ENCODE measurements around the gene ASPHD1.

GRCh38 chr16:29854520-29855100, 45.7 kb upstream of the ASPHD1 start:
- TF ChIP-seq CTCF (IDR thresholded peaks at IDR 0.05), result no peak
- TF ChIP-seq JUND (IDR thresholded peaks at IDR 0.05), result no peak
- no peak for TF ChIP-seq CHD2 (IDR thresholded peaks at IDR 0.05; ENCODE audit: low read length, partially characterized antibody)
- no peak for TF ChIP-seq YY1 (IDR thresholded peaks at IDR 0.05; ENCODE audit: low read depth)

Measured in SK-N-SH (cell line).